ENCODE data around the gene NAA16.

GRCh38 chr13:41370736-41371135 lies 59.7 kb downstream of the NAA16 start:
- TF ChIP-seq POLR2A (IDR thresholded peaks at IDR 0.05; ENCODE audit: low read length) (no peak), GATA1 (IDR thresholded peaks at IDR 0.05; ENCODE audit: low read depth, low read length) (no peak)
